Measurements from ENCODE around the gene FOXP1.
"Not testable (repeated sequence)": the region's sequence is repeated elsewhere in the genome, so short reads cannot be mapped to it uniquely, and the experiment has no call there.

Gene FOXP1

GRCh38 chr3:71526448-71526847 is 57.1 kb downstream of the FOXP1 start:
- DNase-seq, result not testable (repeated sequence)

- no peak for DNase-seq
Measured at GRCh38 chr3:71525391-71525790, 58.1 kb downstream of the FOXP1 start.

GRCh38 chr3:71524672-71525071 is 58.9 kb downstream of the FOXP1 start:
- DNase-seq, result no peak

DNA sequence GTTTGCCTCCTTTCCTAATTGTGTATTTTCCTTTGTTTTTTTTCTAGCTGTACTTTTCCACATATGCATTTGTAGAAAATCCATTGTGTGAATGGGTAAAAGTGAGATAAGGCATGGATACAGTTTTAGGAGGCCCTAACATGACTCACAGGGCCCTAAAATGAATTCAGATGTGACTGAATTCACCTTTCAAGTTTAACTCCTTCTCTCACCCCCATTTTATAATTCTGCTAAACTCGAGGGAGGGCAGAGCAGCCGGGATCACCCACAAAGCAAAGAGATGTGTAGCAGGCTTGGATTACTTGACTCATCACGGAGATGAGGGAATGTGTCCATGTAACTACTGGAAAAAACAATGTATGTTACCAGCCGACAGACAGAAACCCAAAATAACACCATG is 59.9 kb downstream of the FOXP1 start:
- no peak for DNase-seq

DNA sequence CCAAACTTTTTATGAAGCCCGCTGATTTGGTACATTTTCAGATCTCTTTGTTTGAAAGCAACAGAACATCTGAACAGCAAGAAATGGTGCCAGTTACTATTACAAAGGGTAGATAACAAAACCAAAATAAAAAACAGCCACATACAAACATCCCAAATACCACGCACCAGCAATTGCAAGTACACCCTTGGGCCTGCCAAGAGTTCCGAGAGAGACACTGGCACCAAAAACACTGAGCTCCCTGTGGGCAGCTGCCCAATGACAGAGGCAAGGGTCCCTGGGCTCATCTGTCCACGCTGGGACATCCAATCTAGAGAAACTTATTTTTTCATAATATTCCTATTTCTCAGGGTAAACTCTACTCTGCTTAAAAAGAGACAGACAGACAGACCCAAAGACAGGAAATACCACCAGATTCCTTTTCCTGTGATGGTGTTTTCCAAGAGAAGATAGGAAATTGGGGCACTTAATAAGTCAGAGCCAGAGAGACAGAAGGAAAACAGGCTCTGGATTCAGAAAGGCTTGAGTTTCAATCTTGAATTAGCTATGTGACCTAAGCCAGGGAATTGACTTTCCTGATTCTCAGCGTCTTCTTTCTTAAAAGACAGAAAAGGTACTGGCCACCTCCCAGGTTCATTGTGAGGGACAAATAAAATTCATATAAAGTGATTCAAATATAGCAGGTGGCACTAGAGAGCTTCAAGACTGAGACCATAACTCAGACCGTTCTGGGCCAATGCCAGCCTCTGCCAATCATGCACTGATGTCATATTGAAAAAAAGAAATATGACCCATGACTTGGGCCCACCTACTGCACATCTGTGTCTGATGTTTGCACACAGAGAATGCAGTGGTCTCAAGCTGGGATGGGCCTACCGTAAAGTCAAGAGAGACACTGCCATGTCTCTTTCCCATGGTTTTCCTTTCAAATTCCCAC is 61.3 kb downstream of the FOXP1 start:
- DNase-seq, result no peak

- DNase-seq, result no peak
Measured at GRCh38 chr3:71521021-71521352, 62.5 kb downstream of the FOXP1 start.

DNA sequence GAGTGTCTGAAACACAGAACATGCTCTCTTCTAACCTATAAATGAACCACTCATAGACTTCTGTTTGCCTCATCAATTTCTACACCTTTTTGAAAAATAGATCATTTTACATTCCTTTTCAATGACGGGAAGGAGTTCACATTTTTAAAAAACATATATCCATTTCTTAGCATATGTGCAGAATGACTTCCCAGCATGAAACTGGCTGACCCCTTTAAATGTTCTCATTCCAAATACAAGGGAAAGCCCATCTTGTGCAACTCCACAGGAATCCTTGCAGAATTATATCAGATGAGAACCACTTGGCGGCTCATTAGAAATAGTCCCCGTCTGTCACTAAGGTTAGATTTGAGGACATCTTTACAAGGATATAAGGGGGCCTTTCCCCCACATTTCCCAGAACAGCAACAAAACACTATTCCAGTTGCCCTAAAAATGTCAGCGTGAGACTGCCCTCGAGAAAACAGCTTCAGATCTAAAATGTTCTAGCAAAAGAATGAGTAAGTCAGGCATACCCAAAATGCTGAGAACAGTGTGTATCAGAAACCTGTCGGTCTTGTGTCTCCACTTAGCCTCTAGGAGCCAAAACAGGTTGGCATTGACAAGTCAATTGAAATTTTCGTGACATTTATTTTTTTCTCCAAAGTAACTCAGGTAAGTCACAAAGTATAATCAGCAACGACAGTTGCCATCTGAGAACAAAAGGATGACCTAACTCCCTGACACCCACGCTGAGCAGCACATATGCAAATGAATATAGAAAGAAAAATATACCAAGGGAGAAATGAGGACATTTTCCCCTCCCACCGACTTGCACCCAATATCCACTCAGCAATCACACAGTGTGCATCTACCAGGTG is 63.1 kb downstream of the FOXP1 start:
- no peak for DNase-seq

- DNase-seq, result no peak
Measured at GRCh38 chr3:71518089-71518488, 65.4 kb downstream of the FOXP1 start.

- no peak for DNase-seq
Measured at GRCh38 chr3:71517271-71517791, 66.2 kb downstream of the FOXP1 start.

GRCh38 chr3:71515636-71516365 is 67.7 kb downstream of the FOXP1 start:
- no peak for DNase-seq

DNA sequence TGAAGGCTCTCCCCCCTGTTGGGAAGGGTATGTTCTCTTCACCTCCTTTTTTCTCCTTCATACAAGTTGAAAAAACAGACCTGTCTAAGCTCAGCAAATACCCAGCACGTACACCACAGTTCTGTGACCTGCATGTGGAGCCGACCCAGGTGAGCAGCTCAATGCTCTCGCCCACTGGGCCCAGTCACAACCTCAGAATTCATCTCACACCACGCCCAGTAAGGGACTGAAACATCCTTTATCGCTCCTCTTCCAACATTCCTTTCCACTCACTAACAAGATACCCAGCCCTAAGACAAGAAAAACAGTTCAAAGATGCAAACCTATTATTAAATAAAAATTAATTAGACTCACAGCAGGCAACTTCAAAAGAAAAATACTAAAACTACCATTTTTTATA is 68.9 kb downstream of the FOXP1 start:
- no peak for DNase-seq

DNA sequence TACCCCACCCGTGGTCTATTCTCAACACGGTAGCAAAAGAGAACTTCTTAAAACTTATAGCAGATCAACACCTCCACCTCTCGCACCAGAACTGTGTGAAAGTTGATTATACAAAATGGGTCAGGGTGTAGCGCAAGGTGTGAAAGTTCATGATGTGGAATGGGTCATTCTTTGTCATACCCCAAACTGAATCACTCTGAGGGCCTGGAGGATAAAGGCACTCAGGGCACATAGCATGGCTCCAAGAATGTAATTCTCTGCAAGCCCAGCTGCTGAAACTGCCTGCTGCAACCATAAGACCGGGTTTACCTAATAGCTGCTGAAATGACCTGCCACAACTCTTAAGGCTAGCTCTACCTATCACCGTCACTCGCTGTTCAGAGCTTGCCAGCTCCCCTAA is 70.0 kb downstream of the FOXP1 start:
- no peak for DNase-seq

- DNase-seq, result no peak
Measured at GRCh38 chr3:71513081-71513480, 70.4 kb downstream of the FOXP1 start.

DNA sequence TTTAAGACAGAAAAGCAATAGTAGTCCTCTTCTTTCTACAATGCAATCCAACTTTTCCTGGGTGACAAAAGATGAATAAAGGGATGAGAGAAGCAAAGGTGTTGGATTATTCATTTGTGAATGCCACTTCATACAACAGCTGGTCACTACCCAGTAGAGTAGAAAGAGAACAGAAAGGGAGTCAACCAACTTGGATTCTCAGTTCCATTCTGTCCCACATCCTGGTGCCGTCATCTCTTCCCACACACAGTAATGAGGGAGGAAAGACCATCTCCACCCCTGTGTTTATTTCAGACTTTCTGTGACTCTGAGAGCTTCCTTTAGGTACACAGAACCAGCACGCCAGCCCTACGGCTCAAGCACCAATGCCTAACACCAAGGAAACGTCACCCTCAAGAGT is 71.0 kb downstream of the FOXP1 start:
- no peak for DNase-seq

DNA sequence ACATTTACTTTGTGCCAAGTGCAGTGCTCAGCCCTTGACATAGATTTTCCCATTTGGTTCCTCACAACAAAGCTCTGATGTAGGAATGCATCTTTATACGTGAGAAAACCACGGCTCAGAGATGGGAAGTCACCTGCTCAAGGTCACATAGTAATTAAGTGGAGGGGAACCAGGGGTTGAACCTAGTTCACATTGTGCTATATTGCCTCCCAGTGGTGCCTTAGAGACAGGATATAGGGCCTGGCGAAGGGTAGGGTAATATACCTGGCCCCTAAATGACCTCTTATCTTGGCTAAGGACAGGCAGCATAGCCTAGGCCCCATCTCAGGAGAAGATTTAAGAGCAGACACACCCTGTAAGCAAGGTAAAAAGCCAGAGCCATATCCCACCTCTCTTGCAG is 71.5 kb downstream of the FOXP1 start:
- DNase-seq, result peak; percentile 47 to 55

- no peak for DNase-seq
Measured at GRCh38 chr3:71511446-71511845, 72.1 kb downstream of the FOXP1 start.

DNA sequence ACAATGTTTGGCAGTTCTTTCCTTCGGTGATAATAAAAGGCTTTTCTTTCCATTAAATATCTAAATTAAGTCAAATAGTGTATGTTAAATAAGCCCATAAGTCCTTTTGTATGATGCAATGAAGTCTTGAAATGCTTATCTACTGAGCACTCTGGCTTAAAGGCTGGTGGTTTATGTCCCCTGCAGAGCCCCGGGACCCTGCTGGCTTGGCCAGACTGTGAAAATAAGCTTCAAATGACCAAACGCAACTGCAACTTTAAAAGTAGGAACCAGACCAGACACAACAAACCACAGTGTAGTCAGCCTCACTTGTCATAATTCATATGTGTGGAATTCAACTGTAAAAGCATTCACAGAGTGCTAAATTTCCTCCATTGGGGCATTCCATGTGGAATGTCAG is 72.5 kb downstream of the FOXP1 start:
- DNase-seq, result no peak

- DNase-seq, result no peak
Measured at GRCh38 chr3:71510510-71510909, 73.0 kb downstream of the FOXP1 start.

- no peak for DNase-seq
Measured at GRCh38 chr3:71509066-71509465, 74.5 kb downstream of the FOXP1 start.

GRCh38 chr3:71505767-71506350 is 77.7 kb downstream of the FOXP1 start:
- no peak for DNase-seq

GRCh38 chr3:71504250-71505036 is 79.1 kb downstream of the FOXP1 start:
- DNase-seq, result peak; percentile 60 to 72

Measured in activated CD4-positive, alpha-beta T cell treated with anti-CD3 and anti-CD28 coated beads for 4 hours (primary cell).